CD14-positive monocyte (primary cell): ENCODE measurements around the gene FAM110D. TPM values are rescaled to one million over a fixed set of nuclear protein-coding genes. Genes with fewer than 3 reads are reported as not detected.

Source experiments
- DNase-seq, 3 donors: peaks; one replicate each; pipeline ENCODE4 v3.0.0-alpha.2; 2011 to 2022
- H2AFZ ChIP-seq: 2 replicates; pipeline ENCODE4 v1.6.0; 2012; ENCODE audit warnings: mild to moderate bottlenecking, low read depth, low read length, inconsistent platforms; ENCODE audit not compliant: insufficient read depth, poor library complexity, severe bottlenecking
- H3K27ac ChIP-seq, 2 donors: 1 replicate in 1 of 2; 2 replicates in 1 of 2; pipeline ENCODE4 v1.5.1; 2012 to 2013; ENCODE audit warnings: low read length in 2 of 2, control low read depth in 1 of 2, inconsistent platforms in 1 of 2, low read depth in 1 of 2, mild to moderate bottlenecking in 1 of 2
- H3K27me3 ChIP-seq, 2 donors: one replicate each; pipeline versions ENCODE4 v1.6.0 to v1.6.1; 2011 to 2013; ENCODE audit warnings: low read length in 2 of 2; ENCODE audit not compliant: control insufficient read depth in 2 of 2, insufficient read depth in 2 of 2
- H3K36me3 ChIP-seq, 2 donors: replicated peaks in 1 of 2; 1 replicate in 1 of 2; 2 replicates in 1 of 2; pipeline versions ENCODE4 v1.5.1 to v1.6.1; 2012 to 2013; ENCODE audit warnings: low read length in 2 of 2, control low read depth in 1 of 2, inconsistent platforms in 1 of 2, mild to moderate bottlenecking in 1 of 2; ENCODE audit not compliant: insufficient read depth in 2 of 2, control insufficient read depth in 1 of 2
- H3K4me1 ChIP-seq, 2 donors: 1 replicate in 1 of 2; 2 replicates in 1 of 2; pipeline versions ENCODE4 v1.5.1 to v1.6.1; 2012 to 2013; ENCODE audit warnings: low read length in 2 of 2, control low read depth in 1 of 2, inconsistent platforms in 1 of 2, mild to moderate bottlenecking in 1 of 2, moderate library complexity in 1 of 2; ENCODE audit not compliant: insufficient read depth in 2 of 2, control insufficient read depth in 1 of 2
- H3K4me2 ChIP-seq: replicated peaks from 2 replicates; pipeline ENCODE3; 2012; ENCODE audit warnings: low read length, moderate library complexity, mild to moderate bottlenecking; ENCODE audit not compliant: poor library complexity, severe bottlenecking; ENCODE audit errors: extremely low read depth
- H3K4me3 ChIP-seq, 3 experiments: fragments of 200-600 bp in 1 of 3; sonication (generic) in 1 of 3; replicated peaks in 1 of 3; 1 replicate in 2 of 3; 2 replicates in 1 of 3; pipeline ENCODE4 v1.5.1; 2011 to 2013; ENCODE audit warnings: low read length in 3 of 3, mild to moderate bottlenecking in 3 of 3, control low read depth in 2 of 3, low read depth in 2 of 3, inconsistent platforms in 1 of 3, moderate library complexity in 1 of 3
- H3K79me2 ChIP-seq: 2 replicates; pipeline ENCODE4 v1.6.0; 2012; ENCODE audit warnings: mild to moderate bottlenecking, control low read depth, inconsistent platforms, low read length, moderate library complexity; ENCODE audit not compliant: insufficient read depth
- H3K9ac ChIP-seq: 2 replicates; pipeline ENCODE4 v1.6.0; 2017; ENCODE audit warnings: low read length, mild to moderate bottlenecking; ENCODE audit not compliant: insufficient read depth, poor library complexity, severe bottlenecking
- H3K9me3 ChIP-seq, 2 donors: replicated peaks in 1 of 2; 1 replicate in 1 of 2; 2 replicates in 1 of 2; pipeline versions ENCODE4 v1.5.1 to v1.6.1; 2012 to 2013; ENCODE audit warnings: low read length in 2 of 2, control low read depth in 1 of 2; ENCODE audit not compliant: control insufficient read depth in 1 of 2, insufficient read depth in 1 of 2
- H4K20me1 ChIP-seq: 2 replicates; pipeline ENCODE4 v1.6.0; 2012; ENCODE audit warnings: mild to moderate bottlenecking, low read length, control low read depth, moderate library complexity; ENCODE audit not compliant: insufficient read depth
- H3K27ac Mint-ChIP-seq, 7 donors: one replicate each; pipeline ENCODE4 v1.8.0; 2020; ENCODE audit warnings: mild to moderate bottlenecking in 7 of 7, mixed read lengths in 7 of 7, moderate library complexity in 6 of 7, inconsistent platforms in 2 of 7
- H3K27me3 Mint-ChIP-seq, 3 donors: one replicate each; pipeline ENCODE4 v1.8.0; 2021 to 2022; ENCODE audit warnings: low read depth in 3 of 3, mild to moderate bottlenecking in 3 of 3, mixed read lengths in 3 of 3, moderate library complexity in 3 of 3, inconsistent platforms in 1 of 3
- H3K36me3 Mint-ChIP-seq, 2 donors: one replicate each; pipeline ENCODE4 v1.8.0; 2020; ENCODE audit warnings: mixed read lengths in 2 of 2, inconsistent platforms in 1 of 2, mild to moderate bottlenecking in 1 of 2
- H3K4me1 Mint-ChIP-seq: one replicate; pipeline ENCODE4 v1.8.0; 2020; ENCODE audit warnings: mild to moderate bottlenecking, mixed read lengths
- H3K4me3 Mint-ChIP-seq, 2 donors: one replicate each; pipeline ENCODE4 v1.8.0; 2020; ENCODE audit warnings: mild to moderate bottlenecking in 2 of 2, mixed read lengths in 2 of 2, moderate library complexity in 1 of 2
- H3K9me3 Mint-ChIP-seq, 7 donors: one replicate each; pipeline ENCODE4 v1.8.0; 2020 to 2022; ENCODE audit warnings: mixed read lengths in 7 of 7, mild to moderate bottlenecking in 6 of 7, moderate library complexity in 6 of 7, inconsistent platforms in 2 of 7
- CTCF ChIP-seq: fragments of 200-600 bp; IDR thresholded peaks from one replicate; pipeline ENCODE4 v1.8.0; 2022; ENCODE audit warnings: antibody characterized with exemption, mild to moderate bottlenecking
- WGBS: methylation state at CpG from one replicate; pipeline ENCODE4 v1.1.5; 2013; ENCODE audit warnings: missing lambda C conversion rate; ENCODE audit not compliant: insufficient coverage; 5-methylcytosine and 5-hydroxymethylcytosine counted together
- intact Hi-C, 2 donors: fragments of 100-400 bp; cut with micrococcal nuclease; formaldehyde crosslinking; loops; one replicate each; pipeline versions ENCODE4 v1.15.0 to v1.15.1; 2023
- polyA plus RNA-seq, 3 donors: library from polyadenylated mRNA; depleted of rRNA in 1 of 3; unstranded in 2 of 3; stranded (reverse) in 1 of 3; fragments of 300-500 nt in 2 of 3; fragments of >200 nt in 1 of 3; fragmentation: Illumina TruSeq in 2 of 3; gene quantifications; 1 replicate in 2 of 3; 2 replicates in 1 of 3; pipeline ENCODE4 v1.2.3, GENCODE V29; 2012 to 2021

FAM110D gene
- polyA plus RNA-seq, 3 donors: not detected

- peak in 1 of 3 donors; percentile 18 for DNase-seq
- no peaks in the 10 kb centered on the region for H4K20me1 ChIP-seq
- no peaks in the 10 kb centered on the region for H3K4me1 ChIP-seq
- H3K27ac Mint-ChIP-seq: no peak overlapping the region
- H3K4me3 Mint-ChIP-seq: no peak overlapping the region
- no peaks in the 10 kb centered on the region for H3K79me2 ChIP-seq
- H3K27me3 Mint-ChIP-seq: peaks cover 10 to 12% (median 12%) of the 10 kb centered on the region in 3 donors
- H3K4me1 Mint-ChIP-seq: peaks cover 13% of the 10 kb centered on the region
- no peak overlapping the region for H3K27ac ChIP-seq
- no peaks in the 10 kb centered on the region for H3K36me3 ChIP-seq
- H3K9me3 Mint-ChIP-seq: no peaks in the 10 kb centered on the region
- no peak for TF ChIP-seq CTCF
- no peak overlapping the region for H3K9ac ChIP-seq
- no peak overlapping the region for H3K4me2 ChIP-seq
- H2AFZ ChIP-seq: no peak overlapping the region
- H3K9me3 ChIP-seq: no peaks in the 10 kb centered on the region
- no peaks in the 10 kb centered on the region for H3K36me3 Mint-ChIP-seq
- H3K27me3 ChIP-seq: no peaks in the 10 kb centered on the region
- H3K4me3 ChIP-seq: no peak overlapping the region
- WGBS: 96% methylated on average over 3 of the region's 9 CpGs
- intact Hi-C loops: no loop called here
Measured at GRCh38 chr1:26203642-26204318, 44.9 kb downstream of the FAM110D start.

- H3K79me2 ChIP-seq: no peaks in the 10 kb centered on the region
- Mint-ChIP-seq H3K27me3 (peaks cover 2 to 7% (median 2%) of the 10 kb centered on the region in 3 donors), H3K4me1 (no peaks in the 10 kb centered on the region), H3K27ac (no peak overlapping the region), H3K4me3 (no peak overlapping the region), H3K36me3 (no peaks in the 10 kb centered on the region), H3K9me3 (no peaks in the 10 kb centered on the region)
- 89% methylated on average over 4 of the region's 5 CpGs for WGBS
- H3K9me3 ChIP-seq: no peaks in the 10 kb centered on the region
- intact Hi-C loops: no loop called here
- no peaks in the 10 kb centered on the region for H3K4me1 ChIP-seq
- H3K4me2 ChIP-seq: no peak overlapping the region
- no peak overlapping the region for H3K27ac ChIP-seq
- no peaks in the 10 kb centered on the region for H3K27me3 ChIP-seq
- no peaks in the 10 kb centered on the region for H4K20me1 ChIP-seq
- H3K36me3 ChIP-seq: no peaks in the 10 kb centered on the region
- H2AFZ ChIP-seq: no peak overlapping the region
- no peak overlapping the region for H3K9ac ChIP-seq
- no peak overlapping the region for H3K4me3 ChIP-seq
- TF ChIP-seq CTCF: no peak
- DNase-seq: no peak
Measured at GRCh38 chr1:26210147-26210870, 51.4 kb downstream of the FAM110D start.
